HepG2 (cell line): ENCODE data around the gene DNMBP. TPM values are rescaled to one million over a fixed set of nuclear protein-coding genes. Genes with fewer than 3 reads are reported as not detected.

ENCODE experiments used
- ATAC-seq: fragments of 200-7000 bp; cut with Tn5 transposase; 3 replicates; pipeline ENCODE4 v1.9.1; 2020; ENCODE audit warnings: mild to moderate bottlenecking, moderate library complexity
- BruUV-seq: library from RNA; stranded (reverse); fragments of 400-500 nt; replicated peaks from 2 replicates; lab custom pipeline; 2021; lab: Mats Ljungman, UMichigan
- CTCF ChIA-PET: fragments of 300-600 bp; formaldehyde crosslinking; extraction: SDS; loops from one replicate; lab custom pipeline; 2021; ENCODE audit warnings: low total read pairs, inconsistent platforms, low intra/inter-chr PET ratio; lab: Yijun Ruan, JAX
- POLR2A ChIA-PET: fragments of 350-600 bp; sonication (Branson Sonifier 250); formaldehyde crosslinking; loops from one replicate; lab custom pipeline; 2020; ENCODE audit warnings: antibody characterized with exemption, inconsistent platforms; lab: Yijun Ruan, JAX
- DNase-seq: peaks from one replicate; pipeline ENCODE4 v3.0.0-alpha.2; 2015; ENCODE audit warnings: low spot score
- FAIRE-seq: peaks from 3 replicates; lab custom pipeline; 2011; peaks lifted over from hg19 to GRCh38; lab: Jason Lieb, UNC
- H2AFZ ChIP-seq: one replicate; pipeline ENCODE4 v1.6.1; 2011; ENCODE audit warnings: low read length, inconsistent platforms
- H3K27ac ChIP-seq: fragments of 300-600 bp; 3 replicates; pipeline ENCODE4 v1.8.0; 2011; ENCODE audit warnings: mixed run types, mild to moderate bottlenecking, mixed read lengths, low read length, inconsistent platforms; ENCODE audit not compliant: insufficient read depth; ENCODE audit errors: extremely low read length
- H3K27me3 ChIP-seq, 2 experiments: fragments of 200-600 bp in 1 of 2; 2 replicates in 1 of 2; 3 replicates in 1 of 2; pipeline versions ENCODE4 v1.6.0 to v1.8.0; 2011; ENCODE audit warnings: low read length in 2 of 2, mild to moderate bottlenecking in 2 of 2, moderate library complexity in 2 of 2, inconsistent platforms in 1 of 2; ENCODE audit not compliant: insufficient read depth in 2 of 2, control insufficient read depth in 1 of 2
- H3K36me3 ChIP-seq, 2 experiments: fragments of 200-600 bp in 1 of 2; replicated peaks in 1 of 2; 2 replicates in 1 of 2; 3 replicates in 1 of 2; pipeline versions ENCODE4 v1.5.1 to v1.8.0; 2011; ENCODE audit warnings: low read length in 2 of 2, inconsistent platforms in 1 of 2; ENCODE audit not compliant: insufficient read depth in 2 of 2, control insufficient read depth in 1 of 2
- H3K4me1 ChIP-seq: 2 replicates; pipeline ENCODE4 v1.5.1; 2012; ENCODE audit warnings: low read length, inconsistent platforms; ENCODE audit not compliant: insufficient read depth
- H3K4me2 ChIP-seq: 2 replicates; pipeline ENCODE4 v1.6.0; 2011; ENCODE audit warnings: low read depth, low read length, inconsistent platforms
- H3K4me3 ChIP-seq, 3 experiments: fragments of 200-600 bp in 1 of 3; sonication (generic), shearing (Covaris generic) in 1 of 3; replicated peaks in 1 of 3; 2 replicates each; pipeline ENCODE4 v1.5.1; 2011 to 2016; ENCODE audit warnings: low read length in 3 of 3, inconsistent platforms in 2 of 3, low read depth in 2 of 3, mild to moderate bottlenecking in 2 of 3, control low read depth in 1 of 3, mixed read lengths in 1 of 3; ENCODE audit not compliant: insufficient read depth in 1 of 3
- H3K79me2 ChIP-seq: one replicate; pipeline ENCODE4 v1.6.1; 2011; ENCODE audit warnings: low read length, inconsistent platforms; ENCODE audit not compliant: insufficient read depth
- H3K9ac ChIP-seq: 2 replicates; pipeline ENCODE4 v1.6.0; 2011; ENCODE audit warnings: mild to moderate bottlenecking, low read depth, low read length, inconsistent platforms; ENCODE audit not compliant: insufficient read depth
- H3K9me3 ChIP-seq: 2 replicates; pipeline ENCODE4 v1.5.1; 2012; ENCODE audit warnings: mild to moderate bottlenecking, low read length
- H4K20me1 ChIP-seq: 2 replicates; pipeline ENCODE4 v1.6.0; 2011; ENCODE audit warnings: inconsistent platforms, mild to moderate bottlenecking, low read length, moderate library complexity; ENCODE audit not compliant: insufficient read depth
- ARID5B ChIP-seq: IDR thresholded peaks from 2 replicates; pipeline ENCODE4 v1.4.0; 2020; ENCODE audit warnings: mild to moderate bottlenecking, missing genetic modification reagents
- ATF3 ChIP-seq: sonication (generic); formaldehyde crosslinking; IDR thresholded peaks from 2 replicates; pipeline ENCODE4 v1.4.0; 2020; ENCODE audit warnings: missing genetic modification reagents
- FOXO1 ChIP-seq: sonication (generic); formaldehyde crosslinking; IDR thresholded peaks from 2 replicates; pipeline ENCODE4 v1.4.0; 2020; ENCODE audit warnings: missing genetic modification reagents
- NBN ChIP-seq: fragments of 450-650 bp; conservative IDR thresholded peaks from 2 replicates; pipeline ENCODE4 v1.6.1; 2017
- PLRG1 ChIP-seq: fragments of 450-650 bp; conservative IDR thresholded peaks from 2 replicates; pipeline ENCODE4 v1.6.1; 2016
- SMAD9 ChIP-seq: sonication (generic); formaldehyde crosslinking; IDR thresholded peaks from 2 replicates; pipeline ENCODE4 v1.5.1; 2020; ENCODE audit warnings: mild to moderate bottlenecking, missing genetic modification reagents
- SNAPC5 ChIP-seq: sonication (generic); formaldehyde crosslinking; IDR thresholded peaks from 2 replicates; pipeline ENCODE4 v1.8.1; 2023; ENCODE audit warnings: mild to moderate bottlenecking, missing genetic modification reagents, borderline replicate concordance
- SP4 ChIP-seq: sonication (generic); formaldehyde crosslinking; IDR thresholded peaks from 2 replicates; pipeline ENCODE4 v1.8.1; 2023; ENCODE audit warnings: mild to moderate bottlenecking, missing genetic modification reagents
- TRIM22 ChIP-seq: fragments of 450-650 bp; IDR thresholded peaks from 2 replicates; pipeline ENCODE4 v1.6.1; 2017
- ZNF552 ChIP-seq: sonication (generic); formaldehyde crosslinking; IDR thresholded peaks from 2 replicates; pipeline ENCODE4 v1.9.0; 2022; ENCODE audit warnings: missing genetic modification reagents, mild to moderate bottlenecking, borderline replicate concordance
- ZNF569 ChIP-seq: sonication (generic); formaldehyde crosslinking; IDR thresholded peaks from 2 replicates; pipeline ENCODE4 v1.5.0; 2020; ENCODE audit warnings: mild to moderate bottlenecking, missing genetic modification reagents, moderate library complexity, borderline replicate concordance
- ZNF589 ChIP-seq: sonication (generic); formaldehyde crosslinking; conservative IDR thresholded peaks from 2 replicates; pipeline ENCODE4 v1.8.0; 2022; ENCODE audit warnings: mild to moderate bottlenecking, moderate library complexity, missing genetic modification reagents
- WGBS: methylation state at CpG from one replicate; pipeline ENCODE4 v1.1.6; 2017; ENCODE audit warnings: low lambda C conversion rate; 5-methylcytosine and 5-hydroxymethylcytosine counted together
- in situ Hi-C: cut with HindIII; loops from 2 replicates; pipeline ENCODE4 v1.10.0; 2017; ENCODE audit warnings: low pct_unique_long_range_greater_than_20kb; ENCODE audit not compliant: extremely low pct_ligation_motif_present
- intact Hi-C: fragments of 100-400 bp; cut with micrococcal nuclease; formaldehyde crosslinking; loops from one replicate; pipeline ENCODE4 v1.10.0; 2022; ENCODE audit not compliant: unreplicated experiment
- polyA plus RNA-seq, 8 experiments: library from polyadenylated mRNA; depleted of rRNA in 3 of 8; stranded (reverse) in 7 of 8; unstranded in 1 of 8; fragments of >200 nt; fragmentation: Illumina TruSeq in 4 of 8; extraction: Trizol in 4 of 8; gene quantifications; 2 replicates each; pipeline versions ENCODE4 v1.2.1 to v1.2.3, GENCODE V29; 2011 to 2016; ENCODE audit warnings: low read depth in 4 of 8, missing spikeins in 1 of 8, mixed read lengths in 1 of 8; ENCODE audit not compliant: insufficient read depth in 1 of 8
- total RNA-seq, 5 experiments: library from RNA; depleted of rRNA; stranded (reverse); fragments of >200 nt; fragmentation: Illumina TruSeq; extraction: Trizol; gene quantifications; 2 replicates each; pipeline ENCODE4 v1.2.3, GENCODE V29; 2016; ENCODE audit warnings: low read depth in 1 of 5
- TF ChIP-seq, protein P1 (sequence below): sonication (generic); formaldehyde crosslinking; IDR thresholded peaks from 2 replicates; pipeline ENCODE4 v1.8.0; 2022; ENCODE audit warnings: missing genetic modification reagents, low read depth, mild to moderate bottlenecking, borderline replicate concordance
- TF ChIP-seq, protein P2 (sequence below): sonication (generic); formaldehyde crosslinking; IDR thresholded peaks from 2 replicates; pipeline ENCODE4 v1.5.0; 2020; ENCODE audit warnings: missing genetic modification reagents

DNMBP gene
- total and polyA plus RNA-seq, 2 of the 13 experiments (the other 11 are each of a cell fraction or from before 2014, with no cell fraction given): 3.6 to 6.3 TPM

GRCh38 chr10:100025576-100025975 is 15.8 kb upstream of the DNMBP start (continued):
- TF ChIP-seq, protein P1, sequence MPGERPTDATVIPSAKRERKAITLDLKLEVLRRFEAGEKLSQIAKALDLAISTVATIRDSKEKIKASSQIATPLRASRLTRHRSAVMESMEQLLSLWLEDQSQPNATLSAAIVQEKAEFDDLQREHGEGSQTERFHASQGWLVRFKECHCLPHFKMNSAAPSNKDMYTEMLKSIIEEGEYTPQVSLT (CRISPR knock-in tag): no peak
- TF ChIP-seq NBN: no peak

DNA sequence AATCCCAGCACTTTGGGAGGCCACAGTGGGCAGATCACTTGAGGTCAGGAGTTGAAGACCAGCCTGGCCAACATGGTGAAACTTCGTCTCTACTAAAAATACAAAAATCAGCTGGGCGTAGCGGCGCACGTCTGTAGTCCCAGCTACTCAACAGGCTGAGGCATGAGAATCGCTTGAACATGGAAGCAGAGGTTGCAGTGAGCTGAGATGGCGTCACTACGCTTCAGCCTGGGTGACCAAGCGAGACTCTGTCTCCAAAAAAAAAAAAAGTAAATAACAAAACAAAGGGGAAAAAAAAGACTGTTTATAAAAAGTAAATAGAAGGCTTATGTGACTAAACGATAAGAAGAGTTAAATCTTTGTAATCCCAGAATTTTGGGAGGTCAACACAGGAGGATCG is 15.0 kb upstream of the DNMBP start:
- intact Hi-C loops: loop anchor here (5.0 kb wide), 1 partner anchor 78 kb away; no protein-coding TSS in a partner anchor
- BruUV-seq: no TSS peak
- Histone ChIP-seq H3K4me3 (no peak overlapping the region), H3K27me3 (no peaks in the 10 kb centered on the region), H4K20me1 (no peaks in the 10 kb centered on the region), H3K4me2 (no peak overlapping the region), H3K36me3 (no peaks in the 10 kb centered on the region), H3K4me1 (peaks cover 42% of the 10 kb centered on the region), H3K9me3 (peaks cover 11% of the 10 kb centered on the region), H3K79me2 (no peaks in the 10 kb centered on the region), H2AFZ (no peak overlapping the region), H3K27ac (no peak overlapping the region), H3K9ac (no peak overlapping the region)
- no peak for FAIRE-seq
- DNase-seq: no peak
- ChIA-PET CTCF (no interaction called here), POLR2A (interaction anchor here (0.6 to 1.1 kb wide), 2 partner anchors 13 to 260 kb away, joined by 4 to 5 read pairs; no protein-coding TSS in a partner anchor)
- ATAC-seq: no peak
- in situ Hi-C loops: no loop called here
- WGBS: 69% methylated on average over 11 of the region's 11 CpGs
- TF ChIP-seq ATF3 (CRISPR knock-in tag) (no peak), SP4 (CRISPR knock-in tag) (no peak), ZNF569 (CRISPR knock-in tag) (no peak), ARID5B (CRISPR knock-in tag) (no peak), ZNF552 (CRISPR knock-in tag) (no peak), TRIM22 (no peak), FOXO1 (CRISPR knock-in tag) (no peak), PLRG1 (no peak), SNAPC5 (CRISPR knock-in tag) (no peak), SMAD9 (CRISPR knock-in tag) (no peak), ZNF589 (CRISPR knock-in tag) (no peak)
- TF ChIP-seq, protein P1 (CRISPR knock-in tag): no peak
- TF ChIP-seq, protein P2, sequence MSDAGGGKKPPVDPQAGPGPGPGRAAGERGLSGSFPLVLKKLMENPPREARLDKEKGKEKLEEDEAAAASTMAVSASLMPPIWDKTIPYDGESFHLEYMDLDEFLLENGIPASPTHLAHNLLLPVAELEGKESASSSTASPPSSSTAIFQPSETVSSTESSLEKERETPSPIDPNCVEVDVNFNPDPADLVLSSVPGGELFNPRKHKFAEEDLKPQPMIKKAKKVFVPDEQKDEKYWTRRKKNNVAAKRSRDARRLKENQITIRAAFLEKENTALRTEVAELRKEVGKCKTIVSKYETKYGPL (CRISPR knock-in tag): no peak
